PC-9 (cell line): ENCODE data around the gene PCSK5. TPM values are rescaled to one million over a fixed set of nuclear protein-coding genes. Genes with fewer than 3 reads are reported as not detected.

Source experiments
- BruUV-seq: library from RNA; stranded (reverse); fragments of 400-500 nt; replicated peaks from 2 replicates; lab custom pipeline; 2021; lab: Mats Ljungman, UMichigan
- CTCF ChIA-PET: fragments of 300-600 bp; sonication (Branson Sonifier 250); formaldehyde crosslinking; loops from one replicate; lab custom pipeline; 2022; ENCODE audit warnings: antibody characterized with exemption; lab: Charles Lee
- POLR2A ChIA-PET: fragments of 300-600 bp; sonication (Branson Sonifier 250); formaldehyde crosslinking; loops from one replicate; lab custom pipeline; 2022; ENCODE audit warnings: antibody characterized with exemption; ENCODE audit not compliant: unreplicated experiment; lab: Charles Lee
- DNase-seq, 2 experiments: peaks; one replicate each; pipeline versions ENCODE4 v3.0.0 to v3.0.0-alpha.2; 2015 to 2022; ENCODE audit warnings: mixed read lengths in 1 of 2
- H2AFZ ChIP-seq: fragments of 200-600 bp; sonication (generic); 2 replicates; pipeline ENCODE4 v1.8.1; 2017; ENCODE audit warnings: antibody characterized with exemption
- H3F3A ChIP-seq: fragments of 200-600 bp; sonication (generic); 2 replicates; pipeline ENCODE4 v1.8.1; 2017; ENCODE audit warnings: antibody characterized with exemption, mild to moderate bottlenecking, low read depth; ENCODE audit not compliant: insufficient read depth
- H3K27ac ChIP-seq: fragments of 200-600 bp; sonication (generic); 2 replicates; pipeline ENCODE4 v1.6.1; 2016; ENCODE audit warnings: mixed run types
- H3K27me3 ChIP-seq: fragments of 200-600 bp; sonication (generic); 2 replicates; pipeline ENCODE4 v1.6.1; 2016; ENCODE audit warnings: low read depth, mixed run types; ENCODE audit not compliant: insufficient read depth
- H3K36me3 ChIP-seq: fragments of 200-600 bp; sonication (generic); 2 replicates; pipeline ENCODE4 v1.6.1; 2016; ENCODE audit warnings: low read depth, mixed run types
- H3K4me1 ChIP-seq: fragments of 200-600 bp; sonication (generic); replicated peaks from 2 replicates; pipeline ENCODE4 v1.6.1; 2016; ENCODE audit warnings: mixed run types; ENCODE audit not compliant: insufficient read depth
- H3K4me2 ChIP-seq: fragments of 200-600 bp; sonication (generic); 2 replicates; pipeline ENCODE4 v1.6.1; 2017; ENCODE audit warnings: mixed run types
- H3K4me3 ChIP-seq: fragments of 200-600 bp; sonication (generic); 2 replicates; pipeline ENCODE4 v1.6.1; 2016; ENCODE audit warnings: mixed run types
- H3K79me2 ChIP-seq: fragments of 200-600 bp; sonication (generic); 2 replicates; pipeline ENCODE4 v1.6.1; 2017; ENCODE audit warnings: low read depth, mixed run types
- H3K9me2 ChIP-seq: fragments of 200-600 bp; sonication (generic); 2 replicates; pipeline ENCODE4 v1.8.1; 2017; ENCODE audit warnings: mild to moderate bottlenecking; ENCODE audit not compliant: insufficient read depth
- H3K9me3 ChIP-seq: fragments of 200-600 bp; sonication (generic); 2 replicates; pipeline ENCODE4 v1.8.1; 2016; ENCODE audit warnings: low read depth; ENCODE audit not compliant: insufficient read depth
- H4K20me1 ChIP-seq: fragments of 200-600 bp; sonication (generic); 2 replicates; pipeline ENCODE4 v1.8.1; 2017; ENCODE audit not compliant: insufficient read depth
- CTCF ChIP-seq: fragments of 200-600 bp; sonication (generic); conservative IDR thresholded peaks from 2 replicates; pipeline ENCODE4 v1.6.1; 2017; ENCODE audit warnings: mixed run types, antibody characterized with exemption, mild to moderate bottlenecking, moderate library complexity
- EZH2 ChIP-seq: fragments of 200-600 bp; sonication (generic); IDR thresholded peaks from 2 replicates; pipeline ENCODE4 v1.8.0; 2017; ENCODE audit warnings: antibody characterized with exemption, low read depth
- intact Hi-C: fragments of 100-400 bp; cut with micrococcal nuclease; formaldehyde crosslinking; loops from one replicate; pipeline ENCODE4 v1.10.0; 2022; ENCODE audit not compliant: unreplicated experiment
- total RNA-seq: library from RNA; stranded (reverse); gene quantifications from 2 replicates; pipeline ENCODE4 v1.2.3, GENCODE V29; 2021

The PCSK5 gene
- total RNA-seq, 1 experiment from 2014 or later, result 8.2 TPM

GRCh38 chr9:76215066-76215465 lies 324.6 kb downstream of the PCSK5 start:
- POLR2A ChIA-PET, result interaction anchor here (0.6 kb wide), 2 partner anchors 35 to 50 kb away, joined by 3 to 4 read pairs; no protein-coding TSS in a partner anchor
- peak; percentile 61 to 80 for DNase-seq
- no peak overlapping the region for H3K4me3 ChIP-seq
- H3K36me3 ChIP-seq, result no peaks in the 10 kb centered on the region
- H3K4me1 ChIP-seq, result peaks cover 42% of the 10 kb centered on the region
- no peaks in the 10 kb centered on the region for H3K9me3 ChIP-seq
- no TSS peak for BruUV-seq
- H4K20me1 ChIP-seq, result no peaks in the 10 kb centered on the region
- H3K27ac ChIP-seq, result peak overlapping the region; percentile 86
- peaks cover 37% of the 10 kb centered on the region for H3F3A ChIP-seq
- peak overlapping the region; percentile 50 for H3K4me2 ChIP-seq
- no peaks in the 10 kb centered on the region for H3K27me3 ChIP-seq
- intact Hi-C loops, result loop anchor here (5.0 to 10.0 kb wide), 3 partner anchors 82 to 253 kb away; no protein-coding TSS in a partner anchor
- CTCF ChIA-PET, result interaction anchor here (0.6 kb wide), 1 partner anchor 117 kb away, joined by 3 read pairs; no protein-coding TSS in a partner anchor
- H2AFZ ChIP-seq, result peak overlapping the region; percentile 63
- no peaks in the 10 kb centered on the region for H3K79me2 ChIP-seq
- TF ChIP-seq CTCF (no peak), EZH2 (no peak)
- no peaks in the 10 kb centered on the region for H3K9me2 ChIP-seq

GRCh38 chr9:76216161-76216649 lies 325.7 kb downstream of the PCSK5 start:
- POLR2A ChIA-PET, result interaction anchor here (0.6 kb wide), 1 partner anchor 158 kb away, joined by 3 read pairs; no protein-coding TSS in a partner anchor
- Histone ChIP-seq H2AFZ (no peak overlapping the region), H3K4me1 (peaks cover 42% of the 10 kb centered on the region), H3K27ac (peak overlapping the region; percentile 86), H3K36me3 (no peaks in the 10 kb centered on the region), H3K4me2 (peak overlapping the region; percentile 50), H3K9me2 (no peaks in the 10 kb centered on the region), H3K4me3 (no peak overlapping the region), H3K79me2 (no peaks in the 10 kb centered on the region), H3F3A (peaks cover 37% of the 10 kb centered on the region), H3K9me3 (no peaks in the 10 kb centered on the region), H4K20me1 (no peaks in the 10 kb centered on the region), H3K27me3 (no peaks in the 10 kb centered on the region)
- TF ChIP-seq CTCF (no peak), EZH2 (no peak)
- DNase-seq, result peak in 1 of 2 experiments; percentile 97
- CTCF ChIA-PET, result no interaction called here
- intact Hi-C loops, result loop anchor here (1.0 to 10.0 kb wide), 4 partner anchors 35 to 254 kb away; no protein-coding TSS in a partner anchor
- BruUV-seq, result no TSS peak

GRCh38 chr9:76218117-76218885 lies 327.8 kb downstream of the PCSK5 start:
- no peak for TF ChIP-seq EZH2
- TF ChIP-seq CTCF, result no peak
- Histone ChIP-seq H3K4me1 (peaks cover 42% of the 10 kb centered on the region), H4K20me1 (no peaks in the 10 kb centered on the region), H3K36me3 (no peaks in the 10 kb centered on the region), H3K9me2 (no peaks in the 10 kb centered on the region), H3K79me2 (no peaks in the 10 kb centered on the region), H3K4me3 (no peak overlapping the region), H3K27me3 (no peaks in the 10 kb centered on the region), H3K27ac (no peak overlapping the region), H2AFZ (no peak overlapping the region), H3F3A (peaks cover 39% of the 10 kb centered on the region), H3K9me3 (no peaks in the 10 kb centered on the region), H3K4me2 (no peak overlapping the region)
- no peak for DNase-seq
- ChIA-PET CTCF (no interaction called here), POLR2A (no interaction called here)
- intact Hi-C loops, result loop anchor here (5.0 to 10.0 kb wide), 3 partner anchors 79 to 256 kb away; no protein-coding TSS in a partner anchor
- BruUV-seq, result no TSS peak
